Measurements from ENCODE around the gene DHCR7.
"Not testable (repeated sequence)": the region's sequence is repeated elsewhere in the genome, so short reads cannot be mapped to it uniquely, and the experiment has no call there.

Gene DHCR7

GRCh38 chr11:71440021-71440755 is 8.0 kb downstream of the DHCR7 start:
- DNase-seq (ENCODE audit: low read depth in 2 of 2) = no peak

- DNase-seq (ENCODE audit: low read depth in 2 of 2) = no peak
Measured at GRCh38 chr11:71438650-71439049, 9.5 kb downstream of the DHCR7 start.

GRCh38 chr11:71437879-71438278 is 10.3 kb downstream of the DHCR7 start:
- DNase-seq (ENCODE audit: low read depth in 2 of 2) = no peak

GRCh38 chr11:71437399-71437798 is 10.8 kb downstream of the DHCR7 start:
- DNase-seq (ENCODE audit: low read depth in 2 of 2) = no peak

GRCh38 chr11:71436861-71437260 is 11.3 kb downstream of the DHCR7 start:
- DNase-seq (ENCODE audit: low read depth in 2 of 2) = no peak

- no peak for DNase-seq (ENCODE audit: low read depth in 2 of 2)
Measured at GRCh38 chr11:71435278-71435951, 12.8 kb downstream of the DHCR7 start.

GRCh38 chr11:71434576-71435130 is 13.5 kb downstream of the DHCR7 start:
- DNase-seq (ENCODE audit: low read depth in 2 of 2) = no peak

- no peak for DNase-seq (ENCODE audit: low read depth in 2 of 2)
Measured at GRCh38 chr11:71433648-71434450, 14.3 kb downstream of the DHCR7 start.

GRCh38 chr11:71432761-71433647 is 15.2 kb downstream of the DHCR7 start:
- DNase-seq (ENCODE audit: low read depth in 2 of 2) = no peak

- no peak for DNase-seq (ENCODE audit: low read depth in 2 of 2)
Measured at GRCh38 chr11:71431271-71431670, 16.9 kb downstream of the DHCR7 start.

- DNase-seq (ENCODE audit: low read depth in 2 of 2) = no peak
Measured at GRCh38 chr11:71430166-71430565, 18.0 kb downstream of the DHCR7 start.

GRCh38 chr11:71429701-71430100 is 18.5 kb downstream of the DHCR7 start:
- no peak for DNase-seq (ENCODE audit: low read depth in 2 of 2)

- DNase-seq (ENCODE audit: low read depth in 2 of 2) = no peak
Measured at GRCh38 chr11:71428861-71429435, 19.2 kb downstream of the DHCR7 start.

- no peak for DNase-seq (ENCODE audit: low read depth in 2 of 2)
Measured at GRCh38 chr11:71426413-71426812, 21.8 kb downstream of the DHCR7 start.

GRCh38 chr11:71425860-71426259 is 22.3 kb downstream of the DHCR7 start:
- DNase-seq (ENCODE audit: low read depth in 2 of 2) = no peak

GRCh38 chr11:71425409-71425808 is 22.8 kb downstream of the DHCR7 start:
- no peak for DNase-seq (ENCODE audit: low read depth in 2 of 2)

GRCh38 chr11:71423181-71423790 is 24.9 kb downstream of the DHCR7 start:
- no peak for DNase-seq (ENCODE audit: low read depth in 2 of 2)

- DNase-seq (ENCODE audit: low read depth in 2 of 2) = not testable (repeated sequence)
Measured at GRCh38 chr11:71422318-71422717, 25.9 kb downstream of the DHCR7 start.

- no peak for DNase-seq (ENCODE audit: low read depth in 2 of 2)
Measured at GRCh38 chr11:71421392-71421950, 26.7 kb downstream of the DHCR7 start.
